Activated CD8-positive, alpha-beta memory T cell treated with anti-CD3 and anti-CD28 coated beads, Interleukin-2, amount 50 U/mL, for 1 hour (primary cell): ENCODE data around the gene DNAJC10.

Experiments used
- DNase-seq: peaks from one replicate; pipeline ENCODE4 v3.0.0-alpha.2; 2020; ENCODE audit errors: extremely low read depth

Gene DNAJC10

GRCh38 chr2:182834293-182834692 is 118.2 kb downstream of the DNAJC10 start:
- DNase-seq, result no peak

GRCh38 chr2:182836451-182836850 is 120.4 kb downstream of the DNAJC10 start:
- DNase-seq, result no peak
